ENCODE results near the gene TIMM29. TPM values are rescaled to one million over a fixed set of nuclear protein-coding genes. Genes with fewer than 3 reads are reported as not detected.
A peak's percentile ranks its signal among the peaks of the same experiment; 100 is the strongest.

The TIMM29 gene
- total and polyA plus RNA-seq, 9 of the 15 experiments (the other 6 are each of a cell fraction or from before 2014, with no cell fraction given), result 2.4 to 29.4 (median 16.3) TPM

- TF ChIP-seq REST (IDR thresholded peaks at IDR 0.05; ENCODE audit: borderline replicate concordance), result no peak
- no peak for TF ChIP-seq REST (CRISPR knock-in tag; IDR thresholded peaks at IDR 0.05; ENCODE audit: low read depth)
Observed at GRCh38 chr19:10965398-10965797, 36.8 kb downstream of the TIMM29 start (continued).

- Histone ChIP-seq H3K36me3 (ENCODE audit: control insufficient read depth, insufficient read depth, low read length) (peaks cover 28% of the 10 kb centered on the region; the same call in 2 of the 3 replicates), H3K9me3 (replicated peaks; ENCODE audit: control insufficient read depth, insufficient read depth, low read depth, low read length) (no peaks in the 10 kb centered on the region), H3K9ac (ENCODE audit: insufficient read depth in 1 of 2, low read depth in 2 of 2, low read length in 2 of 2) (peak overlapping the region in 1 of 2 experiments; percentile 28; a peak in 1 of 4 replicates), H2AFZ (ENCODE audit: low read depth, low read length) (no peak overlapping the region), H3K27ac (ENCODE audit: extremely low read depth, low read depth, low read length) (no peak overlapping the region), H3K4me3 (no peak overlapping the region), H3K79me2 (ENCODE audit: control insufficient read depth, insufficient read depth, low read length) (peaks cover 93% of the 10 kb centered on the region), H3K9me1 (ENCODE audit: control insufficient read depth, insufficient read depth, low read length) (peaks cover 8% of the 10 kb centered on the region), H4K20me1 (replicated peaks; ENCODE audit: control insufficient read depth, insufficient read depth, low read length) (peaks cover 27% of the 10 kb centered on the region), H3K4me2 (ENCODE audit: insufficient read depth, low read length) (no peak overlapping the region), H3K27me3 (ENCODE audit: control insufficient read depth in 2 of 2, insufficient read depth in 2 of 2, low read length in 2 of 2) (no peaks in the 10 kb centered on the region), H3K4me1 (replicated peaks in 1 of 2; ENCODE audit: control insufficient read depth in 2 of 2, insufficient read depth in 2 of 2, low read length in 2 of 2) (peaks cover 26 to 36% of the 10 kb centered on the region in 2 experiments)
- no peak for DNase-seq (ENCODE audit: extremely low read depth in 1 of 4, low spot score in 3 of 4)
- no peak for FAIRE-seq
- intact Hi-C loops (cut with micrococcal nuclease), result no loop called here
- ChIA-PET CTCF (ENCODE audit: low intra/inter-chr PET ratio) (no interaction called here), POLR2A (no interaction called here)
- ATAC-seq, result no peak
- in situ Hi-C loops (cut with MboI), result no loop called here
- WGBS (ENCODE audit: insufficient coverage, low coverage, missing lambda C conversion rate), result 75% methylated on average over 8 of the region's 8 CpGs
- no TSS peak for BruUV-seq (replicated peaks)
- TF ChIP-seq SNIP1 (IDR thresholded peaks at IDR 0.05; ENCODE audit: low read depth), result no peak
- no peak for TF ChIP-seq ILF3 (IDR thresholded peaks at IDR 0.05; ENCODE audit: borderline replicate concordance)
- no peak for TF ChIP-seq SNRNP70 (optimal IDR thresholded peaks at IDR 0.05; ENCODE audit: low read depth, low read length)
- TF ChIP-seq CHD2 (IDR thresholded peaks at IDR 0.05; ENCODE audit: low read depth, low read length), result no peak
- no peak for TF ChIP-seq RFX1 (IDR thresholded peaks at IDR 0.05)
- no peak for TF ChIP-seq SRSF7 (optimal IDR thresholded peaks at IDR 0.05; ENCODE audit: low read depth, low read length)
- TF ChIP-seq, protein P1, sequence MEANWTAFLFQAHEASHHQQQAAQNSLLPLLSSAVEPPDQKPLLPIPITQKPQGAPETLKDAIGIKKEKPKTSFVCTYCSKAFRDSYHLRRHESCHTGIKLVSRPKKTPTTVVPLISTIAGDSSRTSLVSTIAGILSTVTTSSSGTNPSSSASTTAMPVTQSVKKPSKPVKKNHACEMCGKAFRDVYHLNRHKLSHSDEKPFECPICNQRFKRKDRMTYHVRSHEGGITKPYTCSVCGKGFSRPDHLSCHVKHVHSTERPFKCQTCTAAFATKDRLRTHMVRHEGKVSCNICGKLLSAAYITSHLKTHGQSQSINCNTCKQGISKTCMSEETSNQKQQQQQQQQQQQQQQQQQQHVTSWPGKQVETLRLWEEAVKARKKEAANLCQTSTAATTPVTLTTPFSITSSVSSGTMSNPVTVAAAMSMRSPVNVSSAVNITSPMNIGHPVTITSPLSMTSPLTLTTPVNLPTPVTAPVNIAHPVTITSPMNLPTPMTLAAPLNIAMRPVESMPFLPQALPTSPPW (CRISPR knock-in tag; IDR thresholded peaks at IDR 0.05), result no peak
- no peak for TF ChIP-seq FOXJ3 (CRISPR knock-in tag; IDR thresholded peaks at IDR 0.05)
- no peak for TF ChIP-seq XRCC3 (IDR thresholded peaks at IDR 0.05)
- TF ChIP-seq, protein P2, sequence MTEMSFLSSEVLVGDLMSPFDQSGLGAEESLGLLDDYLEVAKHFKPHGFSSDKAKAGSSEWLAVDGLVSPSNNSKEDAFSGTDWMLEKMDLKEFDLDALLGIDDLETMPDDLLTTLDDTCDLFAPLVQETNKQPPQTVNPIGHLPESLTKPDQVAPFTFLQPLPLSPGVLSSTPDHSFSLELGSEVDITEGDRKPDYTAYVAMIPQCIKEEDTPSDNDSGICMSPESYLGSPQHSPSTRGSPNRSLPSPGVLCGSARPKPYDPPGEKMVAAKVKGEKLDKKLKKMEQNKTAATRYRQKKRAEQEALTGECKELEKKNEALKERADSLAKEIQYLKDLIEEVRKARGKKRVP (CRISPR knock-in tag; IDR thresholded peaks at IDR 0.05), result no peak
Observed at GRCh38 chr19:10966809-10967208, 38.2 kb downstream of the TIMM29 start.

Measured in K562 (cell line).